ENCODE data around the gene XXYLT1. TPM values are rescaled to one million over a fixed set of nuclear protein-coding genes. Genes with fewer than 3 reads are reported as not detected.

The XXYLT1 gene
- total RNA-seq, 8 experiments from 2014 or later = 8.7 to 35.9 (median 16.1) TPM

DNA sequence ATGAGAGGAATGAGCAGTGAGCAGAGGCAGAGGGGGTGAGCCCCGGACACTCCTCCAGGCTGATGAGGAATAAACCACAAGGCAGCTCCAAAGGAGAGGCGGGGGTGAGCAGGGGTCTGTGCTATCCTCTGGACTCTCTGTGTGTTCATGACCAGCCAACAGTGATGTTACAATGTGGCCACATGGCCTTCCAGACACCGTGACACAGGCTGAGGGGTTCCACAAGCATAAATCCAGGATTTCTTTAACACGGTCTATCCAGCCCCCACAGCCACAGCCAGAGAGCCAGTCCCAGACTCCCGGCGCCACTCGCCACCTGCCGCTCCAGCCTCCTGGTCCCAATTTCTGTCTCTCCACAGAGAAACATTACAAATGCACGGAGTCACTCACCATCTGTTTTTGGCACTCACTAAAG lies 24.4 kb downstream of the XXYLT1 start:
- H3K4me3 ChIP-seq = no peak overlapping the region
- WGBS, 10 experiments = 50 to 100% (median 93%) methylated on average over 1 to 6 of the region's 9 CpGs; no CpG with 5 or more reads in 2 of the 10 experiments
- in situ Hi-C loops (cut with MboI; ENCODE audit: low pct_unique_long_range_greater_than_20kb in 2 of 9, low sequenced_read_pairs in 9 of 9, unreplicated experiment in 9 of 9) = loop anchor here in 2 of 9 experiments (25.0 kb wide), 1 partner anchor 259 kb away; no protein-coding TSS in a partner anchor
- peaks cover 19 to 22% of the 10 kb centered on the region in 2 donors for H3K4me1 ChIP-seq (replicated peaks in 1 of 2)
- no peak for ATAC-seq (replicated peaks in 6 of 8)
- no peak overlapping the region for H3K27ac ChIP-seq

DNA sequence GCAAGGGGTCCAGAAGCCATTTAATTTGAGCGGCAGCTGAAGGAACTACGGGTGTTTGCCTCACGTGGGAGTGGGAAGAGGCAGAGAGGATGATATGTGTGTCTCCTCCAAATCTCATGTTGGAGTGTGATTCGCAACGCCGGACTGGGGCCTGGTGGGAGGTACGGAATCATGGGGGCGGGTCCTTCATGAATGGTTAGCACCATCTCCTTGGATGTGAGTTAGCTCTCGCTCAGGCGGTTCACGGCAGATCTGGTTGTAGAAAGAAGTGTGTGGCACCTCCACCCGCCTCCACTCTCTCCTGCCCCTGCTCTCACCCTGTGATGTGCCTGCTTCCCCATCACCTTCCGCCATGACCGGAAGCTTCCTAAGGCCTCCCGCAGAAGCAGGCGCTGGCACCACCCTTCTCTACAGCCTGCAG lies 25.4 kb downstream of the XXYLT1 start:
- in situ Hi-C loops (cut with MboI; ENCODE audit: low pct_unique_long_range_greater_than_20kb in 2 of 9, low sequenced_read_pairs in 9 of 9, unreplicated experiment in 9 of 9) = loop anchor here in 2 of 9 experiments (25.0 kb wide), 1 partner anchor 258 kb away; no protein-coding TSS in a partner anchor
- 95 to 100% (median 98%) methylated on average over 1 to 15 of the region's 16 CpGs; no CpG with 5 or more reads in 6 of the 10 experiments for WGBS, 10 experiments
- ATAC-seq (replicated peaks in 6 of 8) = no peak

GRCh38 chr3:195241592-195242355 lies 29.2 kb downstream of the XXYLT1 start:
- ATAC-seq (replicated peaks in 6 of 8) = peak; percentile 18 to 73 (median 55)
- in situ Hi-C loops (cut with MboI; ENCODE audit: low pct_unique_long_range_greater_than_20kb in 2 of 9, low sequenced_read_pairs in 9 of 9, unreplicated experiment in 9 of 9) = loop anchor here in 2 of 9 experiments (25.0 kb wide), 1 partner anchor 254 kb away; no protein-coding TSS in a partner anchor
- WGBS, 10 experiments = 0 to 100% (median 90%) methylated on average over 1 to 9 of the region's 12 CpGs; no CpG with 5 or more reads in 1 of the 10 experiments
- H3K27ac ChIP-seq = no peak overlapping the region
- H3K4me3 ChIP-seq = no peak overlapping the region
- peaks cover 0 to 7% of the 10 kb centered on the region in 2 donors for H3K4me1 ChIP-seq (replicated peaks in 1 of 2)

More for the DNA sequence above, 25.4 kb downstream of the XXYLT1 start:
- Histone ChIP-seq H3K4me1 (replicated peaks in 1 of 2) (peaks cover 8 to 12% of the 10 kb centered on the region in 2 donors), H3K27ac (no peak overlapping the region), H3K4me3 (no peak overlapping the region)

- in situ Hi-C loops (cut with MboI; ENCODE audit: low pct_unique_long_range_greater_than_20kb in 2 of 9, low sequenced_read_pairs in 9 of 9, unreplicated experiment in 9 of 9) = loop anchor here in 2 of 9 experiments (25.0 kb wide), 1 partner anchor 254 kb away; no protein-coding TSS in a partner anchor
- ATAC-seq (replicated peaks in 6 of 8) = no peak
- no peak overlapping the region for H3K4me3 ChIP-seq
- 40 to 100% (median 96%) methylated on average over 1 to 5 of the region's 6 CpGs; no CpG with 5 or more reads in 3 of the 10 experiments for WGBS, 10 experiments
- peaks cover 0 to 7% of the 10 kb centered on the region in 2 donors for H3K4me1 ChIP-seq (replicated peaks in 1 of 2)
- no peak overlapping the region for H3K27ac ChIP-seq
Observed at GRCh38 chr3:195240939-195241338, 30.0 kb downstream of the XXYLT1 start.

DNA sequence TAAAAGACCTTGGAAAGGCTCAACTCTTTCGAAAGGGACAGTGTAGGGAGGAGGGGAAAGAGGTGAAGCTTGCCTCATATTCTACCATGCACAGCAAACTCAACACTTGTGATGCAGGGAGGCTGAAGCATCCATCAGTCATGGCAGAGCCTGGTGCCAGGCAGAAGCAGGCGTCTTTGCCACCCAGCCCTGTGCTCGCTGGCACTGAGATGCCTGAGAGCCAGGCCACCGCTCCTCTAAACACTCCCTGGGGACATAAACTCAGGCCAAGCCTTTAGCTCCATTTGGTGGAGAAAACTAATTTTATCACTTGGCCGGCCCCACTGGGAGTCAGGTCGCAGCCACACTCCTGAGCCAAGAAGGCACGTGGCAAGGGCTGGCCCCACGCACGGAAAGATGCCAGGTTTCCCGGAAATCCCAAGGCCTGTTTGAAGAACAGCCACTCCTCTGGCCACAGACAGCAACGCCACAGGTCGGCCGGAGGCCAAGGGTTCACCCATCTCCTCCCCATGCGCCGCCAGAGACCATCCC lies 30.7 kb downstream of the XXYLT1 start:
- no peak overlapping the region for H3K4me3 ChIP-seq
- 25 to 100% (median 98%) methylated on average over 1 to 8 of the region's 15 CpGs; no CpG with 5 or more reads in 5 of the 10 experiments for whole genome bisulfite sequencing, 10 experiments
- in situ Hi-C loops (cut with MboI; ENCODE audit: low pct_unique_long_range_greater_than_20kb in 2 of 9, low sequenced_read_pairs in 9 of 9, unreplicated experiment in 9 of 9) = loop anchor here in 2 of 9 experiments (25.0 kb wide), 1 partner anchor 253 kb away; no protein-coding TSS in a partner anchor
- no peak overlapping the region for H3K27ac ChIP-seq
- ATAC-seq (replicated peaks in 6 of 8) = peak in 1 of 8 experiments; percentile 63
- peaks cover 0 to 7% of the 10 kb centered on the region in 2 donors for H3K4me1 ChIP-seq (replicated peaks in 1 of 2)

GRCh38 chr3:195239121-195239520 lies 31.8 kb downstream of the XXYLT1 start:
- peaks cover 0 to 7% of the 10 kb centered on the region in 2 donors for H3K4me1 ChIP-seq (replicated peaks in 1 of 2)
- H3K4me3 ChIP-seq = no peak overlapping the region
- WGBS, 10 experiments = 40 to 100% (median 93%) methylated on average over 1 to 3 of the region's 3 CpGs; no CpG with 5 or more reads in 6 of the 10 experiments
- H3K27ac ChIP-seq = no peak overlapping the region
- in situ Hi-C loops (cut with MboI; ENCODE audit: low pct_unique_long_range_greater_than_20kb in 2 of 9, low sequenced_read_pairs in 9 of 9, unreplicated experiment in 9 of 9) = loop anchor here in 2 of 9 experiments (25.0 kb wide), 1 partner anchor 252 kb away; no protein-coding TSS in a partner anchor
- ATAC-seq (replicated peaks in 6 of 8) = no peak

DNA sequence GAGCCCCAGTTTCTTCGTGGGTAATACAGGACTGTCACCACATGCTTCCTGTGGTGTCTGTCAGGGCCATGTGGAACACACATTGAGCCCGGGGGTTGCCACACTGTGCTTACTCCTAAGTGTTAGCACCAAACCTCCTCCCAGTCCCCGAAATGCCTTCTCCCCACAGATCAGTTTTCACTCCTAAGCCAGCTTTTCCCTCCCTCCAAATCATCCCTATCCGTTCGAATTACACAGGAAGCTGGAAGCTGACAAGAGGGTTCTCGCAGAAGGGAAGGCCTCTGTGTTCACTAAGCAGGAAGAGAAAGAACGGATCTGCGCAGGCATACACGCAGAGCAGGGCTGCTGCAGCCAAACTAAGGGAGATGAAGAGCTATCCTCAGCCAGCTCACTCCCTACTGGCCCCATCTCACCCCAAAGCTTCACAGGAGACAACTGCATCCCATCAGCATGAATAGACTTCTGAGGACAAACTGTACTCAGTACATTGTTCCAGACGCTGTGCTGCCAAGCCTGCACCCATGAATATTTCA lies 32.3 kb downstream of the XXYLT1 start:
- ATAC-seq (replicated peaks in 6 of 8) = peak in 3 of 8 experiments; percentile 52 to 90 (median 63)

DNA sequence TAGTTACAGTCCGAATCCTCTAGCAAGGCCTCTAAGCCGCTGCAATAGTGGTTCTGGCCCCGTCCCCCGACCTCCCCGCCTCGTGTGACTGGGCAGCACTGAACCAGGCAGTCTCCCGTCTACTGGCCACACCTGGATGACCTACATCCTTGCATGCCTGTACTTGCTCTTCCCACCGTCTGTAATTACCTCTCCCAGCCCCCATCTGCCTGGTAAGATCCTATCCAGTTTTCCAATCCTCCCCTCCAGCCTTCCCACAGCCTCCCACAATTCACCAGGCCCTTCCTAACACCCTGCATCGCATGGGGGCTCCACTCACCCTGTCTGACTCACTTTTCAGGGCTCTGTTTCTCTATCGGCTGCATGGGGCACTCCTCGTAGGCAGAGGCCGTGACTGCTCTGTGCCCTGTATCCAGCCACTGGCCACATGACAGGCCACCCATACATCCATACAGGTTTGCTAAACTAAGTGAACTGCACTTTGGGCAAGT lies 32.8 kb downstream of the XXYLT1 start:
- in situ Hi-C loops (cut with MboI; ENCODE audit: low pct_unique_long_range_greater_than_20kb in 2 of 9, low sequenced_read_pairs in 9 of 9, unreplicated experiment in 9 of 9) = loop anchor here in 2 of 9 experiments (25.0 kb wide), 1 partner anchor 251 kb away; no protein-coding TSS in a partner anchor
- ATAC-seq (replicated peaks in 6 of 8) = no peak
- WGBS, 10 experiments = 80 to 100% (median 93%) methylated on average over 1 to 3 of the region's 12 CpGs; no CpG with 5 or more reads in 6 of the 10 experiments
- Histone ChIP-seq H3K27ac (no peak overlapping the region), H3K4me1 (replicated peaks in 1 of 2) (no peaks in the 10 kb centered on the region), H3K4me3 (no peak overlapping the region)

More for the DNA sequence above, 32.3 kb downstream of the XXYLT1 start:
- Histone ChIP-seq H3K27ac (no peak overlapping the region), H3K4me1 (replicated peaks in 1 of 2) (peaks cover 0 to 2% of the 10 kb centered on the region in 2 donors), H3K4me3 (no peak overlapping the region)
- WGBS, 10 experiments = 27 to 100% (median 69%) methylated on average over 3 to 7 of the region's 10 CpGs; no CpG with 5 or more reads in 3 of the 10 experiments
- in situ Hi-C loops (cut with MboI; ENCODE audit: low pct_unique_long_range_greater_than_20kb in 2 of 9, low sequenced_read_pairs in 9 of 9, unreplicated experiment in 9 of 9) = loop anchor here in 2 of 9 experiments (25.0 kb wide), 1 partner anchor 251 kb away; no protein-coding TSS in a partner anchor

DNA sequence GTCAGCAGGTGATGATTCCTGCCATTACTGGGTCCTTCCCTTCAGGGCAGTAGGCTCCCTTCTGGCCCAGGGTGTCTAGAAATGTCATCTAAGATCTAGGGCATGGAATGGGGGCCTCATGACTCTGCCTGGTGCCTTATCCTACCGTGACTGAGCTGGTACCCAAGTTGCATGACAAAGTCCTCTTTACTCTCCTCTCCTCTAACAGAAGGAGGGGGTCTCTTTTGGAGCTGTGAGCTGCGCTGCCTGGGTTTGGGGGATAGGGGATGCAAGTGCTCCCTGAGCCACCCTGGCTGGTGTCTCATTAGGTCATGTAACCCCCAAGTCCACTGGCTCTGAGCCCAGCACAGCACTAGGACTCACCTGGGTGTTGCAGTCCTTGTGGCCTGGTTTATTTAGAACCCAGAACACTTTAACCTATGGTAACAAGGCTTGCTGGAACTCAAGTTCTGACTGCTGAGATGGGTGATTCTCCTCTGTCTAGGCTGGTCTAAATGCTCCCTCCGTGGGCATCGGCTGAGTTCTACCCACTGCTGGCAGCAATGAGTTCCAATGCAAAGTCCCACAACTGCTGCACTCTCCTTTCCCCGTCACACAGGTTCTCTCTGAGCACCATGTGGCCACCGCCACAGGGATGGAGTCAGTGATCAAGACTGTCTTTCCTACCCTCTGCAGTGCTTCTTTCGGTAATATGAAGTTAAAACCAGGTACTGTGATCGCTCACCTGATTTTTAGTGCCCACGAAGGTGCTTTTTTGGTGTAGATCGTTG lies 34.0 kb downstream of the XXYLT1 start:
- in situ Hi-C loops (cut with MboI; ENCODE audit: low pct_unique_long_range_greater_than_20kb in 2 of 9, low sequenced_read_pairs in 9 of 9, unreplicated experiment in 9 of 9) = loop anchor here in 2 of 9 experiments (25.0 kb wide), 1 partner anchor 250 kb away; no protein-coding TSS in a partner anchor
- no peak for ATAC-seq (replicated peaks in 6 of 8)
- Histone ChIP-seq H3K27ac (no peak overlapping the region), H3K4me3 (no peak overlapping the region), H3K4me1 (replicated peaks in 1 of 2) (no peaks in the 10 kb centered on the region)
- 67 to 100% (median 89%) methylated on average over 1 to 6 of the region's 10 CpGs; no CpG with 5 or more reads in 2 of the 10 experiments for WGBS, 10 experiments

- Histone ChIP-seq H3K4me3 (no peak overlapping the region), H3K4me1 (replicated peaks in 1 of 2) (no peaks in the 10 kb centered on the region), H3K27ac (no peak overlapping the region)
- no peak for ATAC-seq (replicated peaks in 6 of 8)
- 90 to 100% (median 100%) methylated on average over 1 to 3 of the region's 5 CpGs; no CpG with 5 or more reads in 5 of the 10 experiments for WGBS, 10 experiments
- in situ Hi-C loops (cut with MboI; ENCODE audit: low pct_unique_long_range_greater_than_20kb in 2 of 9, low sequenced_read_pairs in 9 of 9, unreplicated experiment in 9 of 9) = loop anchor here in 2 of 9 experiments (25.0 kb wide), 1 partner anchor 249 kb away; no protein-coding TSS in a partner anchor
Observed at GRCh38 chr3:195236076-195236798, 34.7 kb downstream of the XXYLT1 start.

GRCh38 chr3:195230244-195230643 lies 40.7 kb downstream of the XXYLT1 start:
- no peak overlapping the region for H3K27ac ChIP-seq
- ATAC-seq (replicated peaks in 6 of 8) = no peak
- in situ Hi-C loops (cut with MboI; ENCODE audit: low pct_unique_long_range_greater_than_20kb in 2 of 9, low sequenced_read_pairs in 9 of 9, unreplicated experiment in 9 of 9) = loop anchor here in 2 of 9 experiments (25.0 kb wide), 1 partner anchor 243 kb away; no protein-coding TSS in a partner anchor
- WGBS, 10 experiments = 83 to 100% (median 100%) methylated on average over 1 of the region's 1 CpG; no CpG with 5 or more reads in 3 of the 10 experiments
- no peak overlapping the region for H3K4me3 ChIP-seq
- no peaks in the 10 kb centered on the region for H3K4me1 ChIP-seq (replicated peaks in 1 of 2)

Measured in motor neuron (in vitro differentiated cells).